HG03097 (cell line): ENCODE data around the gene RBM4.
A peak's percentile ranks its signal among the peaks of the same experiment; 100 is the strongest.
"Not testable (repeated sequence)": the region's sequence is repeated elsewhere in the genome, so short reads cannot be mapped to it uniquely, and the experiment has no call there.

Experiments
- ATAC-seq: cut with Tn5 transposase; IDR thresholded peaks from one replicate; pipeline ENCODE4 v1.9.1; 2021; ENCODE audit not compliant: unreplicated experiment, low FRiP score

RBM4 gene, protein sequence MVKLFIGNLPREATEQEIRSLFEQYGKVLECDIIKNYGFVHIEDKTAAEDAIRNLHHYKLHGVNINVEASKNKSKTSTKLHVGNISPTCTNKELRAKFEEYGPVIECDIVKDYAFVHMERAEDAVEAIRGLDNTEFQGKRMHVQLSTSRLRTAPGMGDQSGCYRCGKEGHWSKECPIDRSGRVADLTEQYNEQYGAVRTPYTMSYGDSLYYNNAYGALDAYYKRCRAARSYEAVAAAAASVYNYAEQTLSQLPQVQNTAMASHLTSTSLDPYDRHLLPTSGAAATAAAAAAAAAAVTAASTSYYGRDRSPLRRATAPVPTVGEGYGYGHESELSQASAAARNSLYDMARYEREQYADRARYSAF

DNA sequence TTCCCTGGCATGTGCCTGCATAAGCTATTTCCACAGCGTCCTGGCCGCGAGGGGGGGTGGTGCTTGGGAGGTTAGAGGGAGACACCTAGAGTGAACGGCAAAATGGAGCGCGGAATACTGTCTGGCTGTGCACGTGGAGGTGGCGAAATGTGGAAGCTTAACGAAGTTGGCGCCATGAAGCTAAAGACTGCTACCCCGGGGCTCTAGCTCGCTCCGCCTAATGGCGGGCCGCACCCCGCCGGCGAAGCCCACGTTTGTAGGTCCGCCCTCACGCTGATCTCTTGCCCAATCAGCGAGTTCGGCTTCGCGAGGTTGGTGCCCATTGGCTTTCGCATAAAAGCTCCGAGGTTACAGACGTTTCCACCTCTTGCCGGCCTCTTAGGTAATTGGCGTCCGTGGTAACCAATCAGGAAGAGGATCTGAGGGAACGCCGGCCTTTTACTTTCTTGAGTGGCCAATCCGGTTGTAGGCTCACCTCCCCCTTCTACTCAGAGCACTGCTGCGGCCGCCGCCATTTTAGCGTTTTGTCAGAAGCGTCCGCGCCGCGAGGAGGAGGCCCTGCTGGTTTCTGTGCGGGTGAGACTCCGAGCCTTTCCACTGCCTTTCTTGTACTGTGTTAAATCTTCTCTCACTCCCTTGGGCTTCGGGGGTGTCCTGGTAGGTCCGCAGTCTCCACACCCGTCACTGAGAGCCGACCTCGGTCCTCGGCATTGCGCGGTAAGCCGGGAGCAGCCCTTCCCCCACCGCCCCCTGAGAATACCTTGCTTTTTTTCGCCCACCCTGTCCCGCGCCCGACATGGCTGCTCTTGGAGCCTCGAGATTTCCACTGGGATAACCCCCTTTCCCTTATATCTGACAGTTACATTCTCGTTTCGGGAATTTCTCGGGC, at the start of gene RBM4:
TSS of gene RBM4 (plus strand) at position 527 of the 889 bp plus-strand sequence. CDS start 1,009 bp downstream, outside the sequence.
- ATAC-seq: peak; percentile 88

DNA sequence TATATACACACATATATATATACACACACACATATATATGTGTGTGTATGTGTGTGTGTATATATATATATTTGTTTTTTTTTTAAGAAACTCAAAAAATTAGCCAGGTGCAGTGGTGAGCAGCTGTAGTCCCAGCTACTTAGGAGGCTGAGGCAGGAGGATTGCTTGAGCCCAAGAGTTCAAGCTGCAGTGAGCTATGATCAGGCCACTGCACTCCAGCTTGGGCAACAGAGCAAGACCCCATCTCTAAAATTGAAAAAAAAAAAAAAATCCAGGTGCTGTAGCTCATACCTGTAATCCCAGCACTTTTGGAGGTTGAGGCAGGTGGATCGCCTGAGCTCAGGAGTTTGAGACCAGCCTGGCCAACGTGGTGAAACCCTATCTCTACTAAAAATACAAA, 49.2 kb upstream of the RBM4 start:
- not testable (repeated sequence) for ATAC-seq

GRCh38 chr11:66589996-66590675, 48.4 kb upstream of the RBM4 start:
- no peak for ATAC-seq

DNA sequence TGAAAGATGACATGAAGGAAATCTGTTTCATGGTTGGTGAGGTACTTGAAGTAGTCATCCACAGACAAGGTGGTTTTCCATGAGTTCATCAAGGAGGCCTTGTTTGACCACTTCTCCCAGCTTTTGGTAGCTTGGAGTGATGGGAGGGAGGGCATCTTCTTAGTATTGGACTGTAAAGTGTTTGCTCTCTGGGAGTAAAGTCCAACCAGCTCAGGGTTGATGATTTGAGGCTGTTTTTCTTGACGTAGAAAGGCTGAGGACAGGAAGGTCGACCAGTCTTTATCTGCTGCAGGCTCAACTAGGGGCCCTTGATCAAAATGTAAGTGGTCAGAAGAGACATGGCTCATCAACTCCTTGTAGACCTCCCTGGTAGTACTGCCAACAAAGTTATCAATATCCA, 47.3 kb upstream of the RBM4 start:
- no peak for ATAC-seq

DNA sequence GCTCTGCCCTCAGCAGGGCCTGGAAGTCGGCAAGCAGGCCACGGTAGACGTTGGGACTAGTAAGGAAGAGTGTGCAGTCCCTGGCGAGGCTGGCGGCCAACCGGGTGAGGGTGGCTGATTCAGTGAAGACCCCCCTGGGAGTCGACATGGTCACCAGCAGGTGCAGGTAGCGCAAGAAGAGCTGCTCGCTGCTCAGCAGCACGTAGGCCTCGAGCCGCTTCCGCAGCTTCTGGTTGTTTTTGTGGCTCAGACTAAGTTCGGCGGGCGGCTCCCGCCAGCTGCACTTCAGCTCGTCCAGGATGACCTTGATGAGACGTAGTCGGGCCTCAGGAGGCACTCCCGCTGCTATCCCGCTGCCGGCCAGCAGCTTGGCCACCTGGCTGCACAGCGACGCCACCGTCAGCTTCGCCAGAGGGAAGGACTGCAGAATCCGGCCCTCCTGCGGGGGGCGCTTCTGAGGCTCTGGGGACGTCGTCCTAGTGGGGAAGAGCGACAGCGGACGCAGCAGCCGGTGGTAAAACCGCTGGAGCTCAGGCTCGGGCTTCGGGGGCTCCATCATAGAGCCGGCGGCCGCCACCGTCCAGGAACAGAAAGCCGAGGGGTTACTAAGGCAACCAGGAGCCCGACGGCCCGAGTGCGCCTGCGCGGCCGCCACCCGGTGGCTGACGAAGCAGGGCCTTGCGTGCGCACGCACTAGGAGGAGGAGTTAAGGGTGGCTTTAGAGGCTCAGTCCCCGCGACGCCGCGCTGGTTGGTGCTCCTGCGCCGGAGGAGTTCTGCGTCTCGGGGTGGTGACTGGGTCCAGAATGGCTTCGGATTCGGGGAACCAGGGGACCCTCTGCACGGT, 45.8 kb upstream of the RBM4 start, which contains the start of the genes CCDC87 and CCS:
TSS of gene CCDC87 (minus strand) at position 607 of the 846 bp plus-strand sequence. CDS start at position 559, 48 bp downstream.
TSS of gene CCS (plus strand) at position 729 of the 846 bp plus-strand sequence. CDS start at position 806, 77 bp downstream.
- peak; percentile 82 for ATAC-seq

DNA sequence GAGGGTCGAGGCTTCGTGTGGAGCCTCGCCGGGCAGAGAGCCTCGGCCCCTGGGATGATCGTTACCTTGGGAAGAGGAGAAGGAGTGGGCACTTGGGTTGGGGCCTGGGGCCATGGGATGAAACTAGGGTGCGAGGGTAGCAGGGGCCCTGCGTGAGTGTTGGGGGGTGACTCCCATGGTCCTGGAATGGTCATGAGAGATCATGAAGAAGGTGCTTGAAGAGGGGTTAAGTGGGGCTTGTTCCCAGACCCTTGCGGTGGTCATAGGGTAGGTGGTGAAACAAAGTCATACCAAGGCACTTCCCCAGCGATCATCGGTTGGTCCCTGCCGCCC, 45.2 kb upstream of the RBM4 start:
- ATAC-seq: no peak

DNA sequence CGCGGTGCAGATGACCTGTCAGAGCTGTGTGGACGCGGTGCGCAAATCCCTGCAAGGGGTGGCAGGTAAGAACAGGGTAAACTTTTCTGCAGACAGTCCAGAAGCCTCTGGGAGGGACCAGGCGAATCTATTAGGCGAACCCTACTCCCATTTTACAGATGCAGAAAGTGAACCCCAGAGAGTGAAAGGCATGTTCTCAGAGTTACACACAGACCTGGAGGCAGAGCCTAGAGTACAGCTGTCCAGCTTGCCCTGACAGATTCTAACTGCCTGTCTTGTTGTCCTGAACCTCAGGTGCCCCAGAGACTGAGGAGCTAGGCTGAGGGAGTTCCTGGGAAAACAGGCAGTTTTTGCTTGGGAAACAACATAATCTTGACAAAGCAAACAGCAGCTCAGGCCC, 44.9 kb upstream of the RBM4 start:
- ATAC-seq: no peak

DNA sequence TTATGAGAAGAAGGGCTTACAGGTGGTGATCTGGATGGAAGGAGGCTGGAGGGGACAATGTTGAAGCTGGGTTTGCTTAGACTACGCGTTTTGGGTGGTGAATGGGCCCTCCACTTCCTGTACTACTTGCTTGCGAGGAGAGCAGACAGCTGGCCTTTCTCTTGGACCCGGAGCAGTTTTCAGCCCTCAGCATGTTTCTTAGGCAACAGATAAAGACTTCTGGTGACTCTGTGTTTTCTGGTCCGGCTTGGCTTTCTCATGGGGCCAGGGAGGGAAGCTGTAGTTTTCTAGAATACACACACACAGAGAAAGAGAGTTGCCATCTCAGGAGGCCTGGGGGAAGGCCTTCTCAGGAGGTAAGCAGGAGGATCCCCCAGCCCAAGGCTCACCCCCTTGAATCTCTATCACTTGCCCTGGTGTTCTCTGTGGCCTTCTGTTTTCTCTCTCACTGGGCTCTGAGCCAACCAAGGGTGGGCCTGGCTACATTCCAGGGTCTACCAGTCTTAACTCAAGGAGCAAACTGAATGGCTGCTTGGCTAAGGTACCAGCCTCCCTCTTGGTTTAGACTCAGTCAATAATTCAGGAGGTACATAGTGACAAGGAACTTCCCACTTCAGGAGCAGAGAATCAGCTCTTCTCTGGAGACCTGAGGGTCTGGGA, 43.1 kb upstream of the RBM4 start:
- ATAC-seq: no peak

GRCh38 chr11:66598993-66599392, 39.5 kb upstream of the RBM4 start:
- no peak for ATAC-seq

DNA sequence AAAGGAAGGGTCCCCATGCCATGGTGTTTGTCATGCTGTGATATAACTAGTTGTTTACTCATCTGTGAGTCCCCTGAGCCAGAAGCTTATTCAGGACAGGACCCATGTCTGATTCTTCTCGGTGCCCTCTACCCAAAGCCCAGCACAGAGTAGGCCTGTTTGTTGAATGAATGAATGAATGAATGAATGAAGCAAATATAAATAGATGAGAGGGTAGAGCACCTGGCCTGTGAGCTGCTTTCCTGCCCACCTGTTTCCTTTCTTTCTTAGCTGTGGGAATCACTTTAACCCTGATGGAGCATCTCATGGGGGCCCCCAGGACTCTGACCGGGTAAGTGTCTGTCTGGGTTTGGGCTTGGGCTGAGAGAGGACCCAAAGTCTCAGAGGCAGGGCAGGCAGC, 38.3 kb upstream of the RBM4 start:
- ATAC-seq: no peak

DNA sequence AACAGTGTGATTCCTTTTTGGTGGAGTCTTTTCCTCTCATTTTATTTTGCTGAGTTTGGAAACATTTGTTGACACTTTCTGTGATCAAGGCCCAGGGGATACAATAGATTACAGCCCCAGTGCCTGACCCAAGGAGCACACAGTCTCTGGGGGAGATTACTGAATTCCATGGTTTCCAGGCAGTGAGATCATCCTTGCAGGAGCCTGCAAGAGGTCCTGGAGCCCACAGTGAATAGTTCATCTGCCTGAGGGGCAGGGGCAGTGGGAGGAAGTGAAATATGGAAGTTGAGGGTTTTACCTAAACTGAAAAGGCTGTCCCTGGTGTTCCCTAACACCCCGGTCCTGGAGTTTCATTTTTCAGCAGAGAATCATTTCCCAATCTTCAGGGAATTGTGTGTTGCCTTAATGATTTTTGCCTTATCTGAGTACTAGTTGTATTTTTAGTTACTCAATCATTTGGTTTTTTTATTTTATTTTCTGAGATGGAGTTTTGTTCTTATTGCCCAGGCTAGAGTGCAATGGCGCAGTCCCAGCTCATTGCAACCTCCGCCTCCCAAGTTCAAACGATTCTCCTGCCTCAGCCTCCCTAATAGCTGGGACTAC, 37.8 kb upstream of the RBM4 start:
- ATAC-seq: no peak

DNA sequence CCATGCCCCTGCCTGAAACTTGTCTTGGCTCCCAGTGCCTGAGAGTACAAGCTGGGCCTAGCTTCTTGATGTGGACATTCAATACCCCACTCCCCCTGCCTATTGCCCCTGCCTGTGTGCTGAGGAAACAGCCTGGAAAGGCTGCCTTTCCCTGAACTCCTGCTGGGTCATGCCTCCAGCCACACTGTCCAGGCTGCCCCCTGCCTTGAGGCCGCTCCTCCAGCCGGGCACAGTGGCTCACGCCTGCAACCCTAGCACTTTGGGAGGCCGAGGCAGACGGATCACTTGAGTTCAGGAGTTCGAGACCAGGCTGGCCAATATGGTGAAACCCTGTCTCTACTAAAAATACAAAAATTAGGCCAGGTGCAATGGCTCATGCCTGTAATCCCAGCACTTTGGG, 35.4 kb upstream of the RBM4 start:
- ATAC-seq: no peak

- no peak for ATAC-seq
These were observed 34.3 kb upstream of the RBM4 start for GRCh38 chr11:66604155-66604554.

DNA sequence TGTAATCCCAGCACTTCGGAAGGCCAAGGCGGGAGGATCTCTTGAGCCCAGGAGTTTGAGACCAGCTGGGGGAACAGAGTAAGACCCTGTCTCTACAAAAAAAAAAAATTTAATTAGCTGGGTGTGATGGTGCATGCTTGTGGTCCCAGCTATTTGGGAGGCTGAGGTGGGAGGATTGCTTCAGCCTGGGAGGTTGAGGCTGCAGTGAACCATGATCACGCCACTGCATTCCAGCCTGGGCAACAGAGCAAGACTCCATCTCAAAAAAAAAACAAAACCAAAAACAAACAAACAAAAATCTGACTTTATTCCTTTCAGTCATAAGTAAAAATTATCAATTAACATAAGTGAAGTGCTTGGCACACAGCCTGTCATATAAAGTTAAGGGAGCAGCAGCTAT, 31.9 kb upstream of the RBM4 start:
- not testable (repeated sequence) for ATAC-seq

GRCh38 chr11:66607126-66607834, 31.2 kb upstream of the RBM4 start:
- no peak for ATAC-seq

DNA sequence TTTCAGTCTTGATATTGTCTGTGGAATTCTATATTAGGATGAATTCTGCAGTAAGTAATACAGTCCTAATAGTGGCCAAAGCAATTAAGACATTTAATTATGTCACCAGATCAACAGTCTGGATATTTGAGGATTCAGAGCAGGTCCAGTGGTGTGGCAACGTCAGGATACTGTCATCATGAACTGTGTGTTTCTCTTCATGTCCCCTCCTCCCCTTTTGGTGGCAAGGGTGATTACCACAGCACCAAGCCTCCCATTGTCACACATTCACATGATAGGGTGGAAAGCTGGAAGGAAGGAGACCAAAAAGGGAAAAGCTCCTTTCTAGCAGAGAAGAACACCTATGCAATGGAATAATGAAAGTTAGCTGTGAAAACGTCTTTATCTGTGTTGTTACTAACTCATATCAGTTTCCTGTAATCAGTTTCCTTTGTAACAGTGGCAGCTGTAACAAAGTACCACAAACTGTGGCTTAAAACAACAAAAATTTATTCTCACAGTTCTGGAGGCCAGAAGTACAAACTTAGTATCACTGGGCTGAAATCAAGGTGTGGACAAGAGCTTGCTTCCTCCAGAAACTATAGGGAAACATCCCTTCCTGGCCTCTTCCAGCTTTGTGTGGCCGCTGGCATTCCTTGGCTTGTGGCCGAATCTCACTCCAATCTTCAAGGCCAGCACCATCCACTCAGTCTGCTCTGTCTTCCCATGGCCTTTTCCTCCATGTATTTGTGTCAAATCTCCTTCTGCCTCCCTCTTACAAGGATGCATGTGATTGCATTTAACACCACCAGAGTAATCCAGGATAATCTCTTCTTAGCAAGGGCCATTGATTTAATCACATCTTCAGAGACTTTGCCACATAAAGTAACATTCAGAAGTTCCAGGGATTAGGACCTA, 28.5 kb upstream of the RBM4 start:
- no peak for ATAC-seq

- no peak for ATAC-seq
These were observed 26.0 kb upstream of the RBM4 start for GRCh38 chr11:66612458-66612857.

DNA sequence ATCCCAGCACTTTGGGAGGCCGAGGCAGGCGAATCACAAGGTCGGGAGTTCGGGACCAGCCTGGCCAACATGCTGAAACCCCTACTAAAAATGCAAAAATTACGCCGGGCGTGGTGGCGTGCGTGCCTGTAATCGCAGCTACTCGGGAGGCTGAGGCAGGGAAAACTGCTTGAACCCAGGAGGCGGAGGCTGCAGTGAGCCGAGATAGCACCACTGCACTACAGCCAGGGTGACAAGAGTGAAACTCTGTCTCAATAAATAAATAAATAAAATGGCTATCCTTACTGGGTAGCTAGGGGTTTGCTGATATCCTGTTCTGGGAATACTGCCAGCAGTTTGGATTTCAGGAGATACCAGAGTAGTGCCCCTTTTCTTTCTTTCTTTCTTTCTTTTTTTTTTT, 24.4 kb upstream of the RBM4 start:
- no peak for ATAC-seq
